ENCODE data around the gene UST.

UST gene

GRCh38 chr6:149046822-149047246, 300.0 kb downstream of the UST start:
- no peak for DNase-seq

DNA sequence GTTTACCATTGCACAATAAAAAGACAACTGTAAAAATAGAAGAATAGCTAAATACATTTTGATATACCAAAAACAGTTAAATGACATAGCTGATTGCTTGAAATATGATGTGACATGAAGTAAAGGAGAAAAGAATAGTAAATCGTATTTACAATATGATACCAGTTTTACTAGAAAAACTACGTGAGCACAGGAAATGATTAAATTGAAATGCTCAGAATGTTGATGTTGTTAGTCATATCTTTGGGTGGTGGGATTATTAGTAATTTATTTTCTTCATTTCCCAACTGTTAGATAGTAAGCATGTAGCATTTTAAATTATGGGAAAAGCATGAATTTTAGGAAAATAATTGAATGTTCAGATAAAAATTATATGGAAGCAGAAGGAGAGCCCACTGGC, 302.4 kb downstream of the UST start:
- DNase-seq = no peak

DNA sequence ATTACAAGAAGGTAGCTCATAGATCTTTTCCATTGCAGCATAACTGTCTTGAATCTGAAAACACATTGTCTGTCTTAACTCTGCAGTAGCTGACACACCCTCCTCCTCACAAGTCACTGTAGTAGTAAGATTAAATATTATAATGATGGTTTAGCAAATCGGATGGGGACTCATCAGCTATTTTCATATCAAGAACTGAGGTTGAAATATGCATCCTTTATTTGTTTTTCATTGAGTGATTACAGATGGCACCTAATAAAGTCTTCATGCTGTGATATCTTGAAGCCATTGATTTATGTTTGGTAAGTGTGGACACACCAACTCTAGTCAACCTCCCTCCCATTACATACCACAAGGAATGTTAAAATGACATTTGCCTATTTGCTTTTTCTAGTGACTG, 303.3 kb downstream of the UST start:
- DNase-seq = no peak

DNA sequence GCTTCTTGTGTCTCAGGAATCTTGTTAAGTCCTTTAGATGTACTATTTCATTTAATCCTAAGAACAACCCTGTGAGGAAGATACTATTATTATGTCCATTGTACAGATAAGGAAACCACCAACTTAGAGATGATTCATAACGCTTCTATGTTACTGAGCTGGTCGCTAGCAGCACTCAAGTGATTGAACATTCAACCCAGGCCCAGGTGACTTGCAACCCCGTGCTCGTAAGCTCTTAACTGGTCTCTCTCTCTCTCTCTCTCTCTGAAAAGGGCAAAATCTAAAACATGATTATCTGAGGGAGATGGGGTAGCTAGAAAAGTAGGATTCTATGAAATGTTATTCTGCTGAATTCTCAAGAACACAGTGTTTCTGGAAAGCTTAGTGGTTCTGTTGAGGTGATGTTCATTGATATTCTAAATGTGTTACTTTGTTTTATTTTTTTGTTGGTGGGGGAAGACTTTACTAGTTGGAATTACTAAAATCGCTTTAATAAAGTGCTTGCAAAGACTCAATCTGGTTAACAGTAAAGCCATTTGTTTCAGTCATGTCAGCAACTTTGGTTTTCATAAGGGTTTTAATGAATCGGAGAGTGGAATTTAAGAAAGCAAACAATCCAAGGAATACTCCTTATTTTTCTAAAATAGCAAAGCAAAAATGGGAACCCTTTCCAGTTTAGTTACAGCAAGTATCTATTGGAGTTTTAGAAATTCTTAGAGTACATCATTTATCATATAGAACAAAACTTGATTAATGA, 305.7 kb downstream of the UST start:
- no peak for DNase-seq

GRCh38 chr6:149053848-149054558, 307.2 kb downstream of the UST start:
- DNase-seq = no peak

DNA sequence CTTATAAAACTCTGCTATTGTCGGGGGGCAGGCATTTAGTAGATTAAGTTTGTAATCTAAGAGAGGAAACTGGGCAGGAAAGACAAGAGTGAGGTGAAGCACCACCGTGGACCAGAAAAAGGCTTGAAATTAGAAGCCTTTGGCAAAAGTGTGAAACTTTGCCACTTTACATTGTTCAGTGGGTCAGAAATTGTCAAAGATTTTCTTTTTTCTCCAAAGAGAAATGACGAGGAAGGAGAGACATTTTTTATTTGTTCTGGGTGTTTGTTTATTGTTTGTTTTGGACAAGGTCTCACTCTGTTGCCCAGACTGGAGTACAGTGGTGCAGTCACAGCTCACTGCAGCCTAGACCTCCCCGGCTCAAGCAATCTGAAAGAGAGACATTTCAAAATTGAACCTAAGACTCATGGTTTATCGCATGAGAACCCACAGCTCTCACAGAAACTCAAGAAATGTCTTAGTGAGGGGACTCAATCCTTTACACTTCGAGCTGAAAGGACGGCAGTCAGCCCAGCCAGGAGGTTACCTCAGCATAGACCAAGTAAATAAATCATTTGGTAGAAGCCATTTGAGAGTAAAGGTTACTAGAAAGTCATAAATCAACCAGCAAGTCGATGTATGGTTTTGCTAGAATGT, 307.8 kb downstream of the UST start:
- no peak for DNase-seq

DNA sequence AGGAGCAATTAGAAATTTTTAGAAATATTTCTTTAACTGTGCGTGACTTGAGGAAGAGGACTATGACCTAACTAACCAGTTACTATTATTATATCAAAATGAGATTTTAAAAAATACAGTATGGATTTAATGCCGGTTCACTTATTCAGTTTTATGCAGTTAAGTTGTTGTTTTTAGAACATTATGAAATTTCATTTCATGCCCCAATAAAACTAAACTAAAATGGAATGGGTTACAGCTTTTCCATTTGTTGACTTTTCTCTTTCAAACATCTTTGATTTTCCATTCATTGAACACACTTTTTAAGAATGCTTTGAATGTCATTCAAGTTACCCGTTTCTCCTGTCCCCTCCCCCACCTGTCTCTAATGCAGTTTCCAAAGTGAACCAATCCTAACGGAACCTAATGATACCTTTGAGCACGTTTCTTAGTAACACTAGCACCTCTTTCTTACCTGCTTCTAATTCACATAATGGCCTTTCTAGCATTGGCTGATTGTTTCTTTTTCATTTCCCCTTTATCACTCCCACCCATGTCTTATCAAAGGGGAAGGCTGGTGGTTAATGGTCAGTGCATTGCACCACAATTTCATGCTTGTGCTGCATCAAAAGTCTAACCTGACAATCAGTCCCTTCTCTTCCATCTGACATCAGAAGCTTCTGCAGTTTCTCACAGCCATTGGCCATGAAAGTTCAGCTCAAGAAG, 308.5 kb downstream of the UST start:
- no peak for DNase-seq

DNA sequence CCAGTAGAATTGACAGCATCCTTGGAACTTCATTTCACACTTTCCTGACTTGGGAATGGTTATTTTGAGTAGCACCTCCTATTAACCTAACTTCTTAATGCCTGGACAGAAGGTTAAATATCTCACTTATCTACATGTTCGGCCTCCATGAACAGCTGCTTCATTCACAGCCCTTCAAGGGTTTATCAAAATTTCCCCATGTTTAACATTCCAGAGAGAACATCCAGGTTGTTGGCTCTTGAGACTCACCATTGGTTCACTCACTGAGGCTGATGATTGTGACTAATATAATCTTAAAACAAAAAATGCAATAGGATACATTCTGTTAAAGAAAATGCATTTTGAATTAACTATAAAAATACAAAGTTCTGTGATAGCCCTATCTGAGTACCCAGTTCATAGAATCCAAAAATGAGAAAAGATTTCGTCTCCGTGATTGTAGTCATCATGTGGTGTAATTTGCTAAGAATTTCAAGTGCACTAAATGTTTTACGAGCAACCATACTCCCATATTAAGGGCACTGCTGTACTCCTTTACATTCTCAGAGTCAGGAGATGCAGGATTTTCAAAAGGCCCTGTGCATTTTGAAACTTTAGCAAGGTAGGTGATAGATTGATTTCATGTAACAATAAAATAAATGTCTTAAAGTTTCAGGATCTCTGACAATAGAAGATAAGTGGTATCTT, 310.1 kb downstream of the UST start:
- DNase-seq = no peak

DNA sequence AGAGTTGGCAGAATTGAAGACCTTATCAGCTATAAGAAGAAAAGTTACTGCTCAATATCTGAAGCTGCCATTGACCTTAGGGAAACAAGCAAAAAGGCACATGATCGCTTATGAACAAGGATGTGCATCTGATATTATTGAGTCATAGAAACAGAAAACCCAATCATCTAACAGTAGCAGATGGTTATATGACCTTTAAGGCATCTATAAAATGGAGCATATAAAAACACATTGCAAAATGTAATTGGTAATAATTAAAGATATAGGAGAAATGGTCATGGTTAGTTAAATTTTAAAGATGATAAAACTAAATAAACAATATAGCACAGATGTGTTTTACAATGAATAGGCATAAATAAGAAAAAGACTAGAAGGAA, 310.6 kb downstream of the UST start:
- DNase-seq = no peak

- no peak for DNase-seq
Measured at GRCh38 chr6:149059557-149059956, 312.7 kb downstream of the UST start.

DNA sequence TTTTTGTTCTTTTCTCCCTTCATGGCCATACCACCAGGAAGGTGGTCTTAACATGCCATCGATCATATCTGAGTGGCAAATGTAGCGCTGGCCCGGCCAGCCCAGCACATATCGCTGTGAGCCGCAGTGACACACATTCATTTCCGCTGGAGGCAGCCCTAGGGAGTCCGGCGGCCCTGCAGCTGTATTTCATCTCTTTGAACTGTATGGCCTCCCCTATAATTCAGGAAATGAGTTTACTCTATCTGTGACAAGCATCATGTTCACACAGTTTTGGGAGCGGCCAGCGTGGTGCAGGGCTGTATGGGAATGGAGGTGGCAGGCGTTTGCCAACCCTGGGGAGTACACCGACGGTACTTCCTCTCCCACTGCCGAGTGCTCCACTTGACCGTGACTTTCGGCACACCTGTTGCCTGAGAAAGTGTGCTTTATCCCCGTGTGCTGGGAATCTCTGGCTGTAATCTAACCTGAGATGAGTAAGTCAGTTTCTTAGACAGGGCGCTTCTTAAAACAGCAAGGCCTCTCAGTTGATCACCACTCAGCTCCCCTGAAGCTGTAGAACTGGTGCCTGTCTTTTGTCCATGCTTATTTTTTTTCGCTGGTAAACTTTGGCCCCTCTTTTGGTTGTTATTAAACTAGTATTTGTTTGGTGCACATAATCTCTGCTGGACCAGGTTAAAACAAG, 313.6 kb downstream of the UST start:
- peak; percentile 28 for DNase-seq

DNA sequence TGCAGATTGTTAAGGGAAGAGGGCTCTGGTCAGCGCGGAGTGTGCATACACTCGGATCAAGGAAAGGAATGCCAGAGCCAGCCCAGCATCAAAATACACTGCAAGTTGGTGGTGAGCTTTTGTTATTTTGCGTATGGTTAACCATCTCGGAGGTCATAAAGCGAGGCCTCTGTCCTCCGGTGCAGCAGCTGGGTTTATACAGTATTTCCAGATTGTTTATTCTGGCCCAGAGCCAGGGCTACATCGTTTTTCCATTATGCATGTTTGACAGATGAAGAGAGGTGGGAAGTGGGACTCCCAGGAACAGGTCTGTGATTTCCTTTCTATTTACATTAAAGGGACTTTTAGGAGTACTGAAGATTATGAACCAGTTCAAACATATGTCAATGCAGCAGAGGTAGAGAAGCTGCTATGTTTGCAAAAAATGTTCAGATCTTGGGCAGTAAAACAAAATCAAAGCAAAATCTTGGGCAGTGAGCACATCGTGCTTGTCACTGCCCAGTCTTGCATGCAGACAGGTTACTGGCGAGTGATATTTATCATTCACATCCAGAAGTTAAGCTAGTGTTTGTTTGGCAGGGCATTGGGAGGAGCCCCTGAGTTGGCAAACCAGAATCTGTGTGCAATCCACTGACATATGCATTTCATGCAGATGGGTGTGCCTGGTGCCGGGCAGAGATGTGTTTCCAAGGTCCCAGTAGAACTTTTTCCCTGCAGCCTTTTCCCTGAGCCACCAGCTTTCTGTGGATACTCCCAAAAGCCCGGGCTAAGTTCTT, 314.3 kb downstream of the UST start:
- no peak for DNase-seq

- DNase-seq = no peak
Measured at GRCh38 chr6:149061930-149062329, 315.1 kb downstream of the UST start.

- DNase-seq = no peak
Measured at GRCh38 chr6:149062653-149063348, 316.0 kb downstream of the UST start.

DNA sequence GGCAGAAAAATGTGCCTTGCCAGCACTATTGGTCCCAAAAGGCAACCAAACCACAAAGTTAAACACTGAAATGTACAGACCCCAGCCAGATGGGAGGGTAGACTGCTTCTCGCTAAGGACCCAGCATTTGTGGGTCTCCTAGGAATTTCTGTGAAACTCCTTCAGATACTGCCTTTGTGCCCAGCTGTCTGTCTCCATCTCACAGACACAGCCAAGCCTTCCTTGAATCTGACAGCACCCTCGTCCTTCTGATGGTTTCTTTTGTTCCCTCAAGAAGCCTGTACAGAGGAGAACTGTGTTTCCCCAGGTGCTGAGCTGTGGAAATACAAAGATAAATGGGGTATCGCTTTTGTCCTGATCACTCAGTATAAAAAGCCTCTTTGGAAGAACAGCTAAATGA, 316.6 kb downstream of the UST start:
- DNase-seq = no peak

DNA sequence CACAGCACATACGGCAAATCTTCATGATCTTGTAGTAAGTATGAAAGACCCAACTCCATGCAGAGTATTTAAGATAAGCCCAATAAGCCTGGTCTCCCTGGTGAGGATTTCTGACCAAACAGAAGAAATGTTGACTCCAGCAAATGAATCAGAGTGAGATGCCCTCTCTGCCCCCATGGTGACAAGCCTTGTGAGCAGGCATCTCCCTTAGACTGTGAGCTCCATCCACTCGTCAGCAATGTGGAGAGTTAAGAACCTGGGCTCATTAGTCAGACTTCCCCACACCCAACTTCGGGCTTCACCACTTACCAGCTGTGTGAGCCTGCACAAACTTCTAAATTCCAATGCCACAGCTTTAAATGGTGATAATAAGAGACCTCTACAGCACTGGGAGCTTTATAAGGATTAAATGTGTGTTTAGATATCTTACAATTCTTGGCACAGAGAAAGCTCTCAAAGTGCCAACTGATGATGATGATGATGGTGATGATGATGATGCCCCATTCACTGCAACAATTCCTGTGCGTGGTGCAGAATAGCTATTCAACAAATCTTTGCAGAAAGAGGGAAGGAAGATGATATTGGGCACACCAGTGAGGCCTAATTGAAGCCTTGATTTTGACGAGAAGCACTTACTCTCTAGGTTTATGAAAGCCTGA, 317.3 kb downstream of the UST start:
- no peak for DNase-seq

DNA sequence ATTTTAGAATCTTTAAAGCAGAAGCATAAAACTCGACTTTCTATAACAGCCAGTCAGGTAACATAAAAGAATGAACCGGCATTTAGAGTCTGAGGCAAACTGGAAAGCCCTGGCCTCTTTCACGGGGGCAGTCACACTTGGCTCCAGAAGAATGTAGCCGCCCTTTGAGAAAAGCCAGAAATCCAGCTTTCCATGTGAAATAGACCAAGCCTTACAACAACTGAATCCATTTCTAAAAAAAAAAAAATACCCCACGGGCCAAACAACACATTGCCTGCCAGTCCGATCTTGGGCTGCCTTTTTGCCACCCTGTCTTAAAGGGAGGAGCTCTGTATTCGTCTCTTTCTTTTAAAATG, 317.8 kb downstream of the UST start:
- DNase-seq = no peak

GRCh38 chr6:149065121-149065520, 318.3 kb downstream of the UST start:
- DNase-seq = no peak

GRCh38 chr6:149065658-149066556, 319.1 kb downstream of the UST start:
- DNase-seq = peak; percentile 38
